A673 (cell line): ENCODE data around the gene PKNOX2. TPM values are rescaled to one million over a fixed set of nuclear protein-coding genes. Genes with fewer than 3 reads are reported as not detected.

ENCODE experiments used
- BruUV-seq: library from RNA; stranded (reverse); fragments of 400-500 nt; replicated peaks from 2 replicates; lab custom pipeline; 2021; lab: Mats Ljungman, UMichigan
- CTCF ChIA-PET: fragments of 300-600 bp; sonication (Branson Sonifier 250); formaldehyde crosslinking; loops from one replicate; lab custom pipeline; 2022; ENCODE audit warnings: antibody characterized with exemption; lab: Charles Lee
- POLR2A ChIA-PET: fragments of 300-600 bp; sonication (Branson Sonifier 250); formaldehyde crosslinking; loops from one replicate; lab custom pipeline; 2022; ENCODE audit warnings: antibody characterized with exemption; ENCODE audit not compliant: low non-redundant PET; lab: Charles Lee
- DNase-seq: peaks from one replicate; pipeline ENCODE4 v3.0.0-alpha.2; 2015; ENCODE audit warnings: low spot score
- H3K27ac ChIP-seq: fragments of 200-600 bp; sonication (generic); 2 replicates; pipeline ENCODE4 v1.5.1; 2016; ENCODE audit warnings: mixed run types, low read depth, mild to moderate bottlenecking, mixed read lengths, antibody characterized with exemption, low read length; ENCODE audit not compliant: poor library complexity, severe bottlenecking
- H3K27me3 ChIP-seq: fragments of 200-600 bp; sonication (generic); replicated peaks from 2 replicates; pipeline ENCODE4 v1.6.1; 2017; ENCODE audit warnings: mixed run types, low read depth, mild to moderate bottlenecking, mixed read lengths, antibody characterized with exemption, low read length; ENCODE audit not compliant: insufficient read depth, poor library complexity
- H3K36me3 ChIP-seq: fragments of 200-600 bp; sonication (generic); 2 replicates; pipeline ENCODE4 v1.6.1; 2016; ENCODE audit warnings: mixed run types, mild to moderate bottlenecking, mixed read lengths, antibody characterized with exemption, low read length; ENCODE audit not compliant: insufficient read depth, poor library complexity, severe bottlenecking
- H3K4me1 ChIP-seq: fragments of 200-600 bp; sonication (generic); 2 replicates; pipeline ENCODE4 v1.6.1; 2017; ENCODE audit warnings: mixed run types, mild to moderate bottlenecking, mixed read lengths, antibody characterized with exemption, low read length; ENCODE audit not compliant: insufficient read depth, poor library complexity, severe bottlenecking
- H3K4me3 ChIP-seq: fragments of 200-600 bp; sonication (generic); 2 replicates; pipeline ENCODE4 v1.5.1; 2016; ENCODE audit warnings: low read depth, mixed run types, mild to moderate bottlenecking, mixed read lengths, low read length; ENCODE audit not compliant: poor library complexity, severe bottlenecking
- H3K9me3 ChIP-seq: fragments of 200-600 bp; sonication (generic); 2 replicates; pipeline ENCODE4 v1.6.1; 2016; ENCODE audit warnings: mixed run types, low read depth, mild to moderate bottlenecking, mixed read lengths, antibody characterized with exemption, low read length; ENCODE audit not compliant: poor library complexity, severe bottlenecking
- CTCF ChIP-seq: fragments of 300-800, 200-600 bp; sonication (generic); conservative IDR thresholded peaks from 2 replicates; pipeline ENCODE4 v1.5.1; 2017; ENCODE audit warnings: low read depth, mild to moderate bottlenecking, antibody characterized with exemption, low read length, moderate library complexity, mixed read lengths
- EZH2 ChIP-seq: fragments of 200-600 bp; sonication (generic); IDR thresholded peaks from 2 replicates; pipeline ENCODE4 v1.6.1; 2017; ENCODE audit warnings: borderline replicate concordance, low read depth, mild to moderate bottlenecking, mixed read lengths, antibody characterized with exemption, low read length; ENCODE audit not compliant: poor library complexity, severe bottlenecking
- intact Hi-C: fragments of 100-400 bp; cut with micrococcal nuclease; formaldehyde crosslinking; loops from one replicate; pipeline ENCODE4 v1.10.0; 2022; ENCODE audit not compliant: unreplicated experiment
- total RNA-seq: library from RNA; stranded (reverse); gene quantifications from 2 replicates; pipeline ENCODE4 v1.2.3, GENCODE V29; 2021

PKNOX2 gene
- total RNA-seq, 1 experiment from 2014 or later, result 1.1 TPM

DNA sequence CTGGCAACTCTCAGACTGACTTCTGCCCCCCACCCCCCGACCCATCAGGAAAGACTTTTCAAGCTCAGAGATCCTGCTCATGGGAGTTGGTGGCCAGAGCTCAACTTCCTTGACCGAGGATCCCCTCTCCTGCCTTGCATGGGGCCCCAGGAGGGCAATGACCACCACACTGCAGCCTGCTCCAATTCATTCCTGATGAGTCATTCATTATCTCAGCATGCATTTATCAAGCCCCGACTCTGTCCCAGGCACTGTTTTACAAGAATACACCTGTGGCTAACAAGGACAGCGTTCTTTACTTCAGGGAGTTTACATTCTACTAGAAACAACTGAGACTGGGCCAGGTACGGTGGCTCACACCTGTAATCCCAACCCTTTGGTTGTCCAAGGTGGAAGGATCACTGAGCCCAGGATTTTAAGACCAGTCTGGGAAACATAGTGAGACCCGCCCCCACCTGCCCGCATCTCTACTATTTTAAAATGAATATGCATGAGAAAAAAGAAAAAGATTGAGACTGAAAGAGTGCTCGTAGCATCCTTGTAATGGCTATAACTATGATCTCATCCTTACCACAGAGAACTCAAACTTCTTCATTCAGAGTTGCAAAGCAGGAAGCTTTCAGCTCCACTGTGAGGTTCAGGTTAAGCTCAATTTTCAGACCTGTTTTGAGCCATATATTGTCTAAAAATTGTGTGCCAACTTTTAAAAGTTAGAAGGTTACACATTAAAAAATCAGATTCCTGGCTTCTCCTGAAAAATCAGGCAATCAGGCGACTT is 271.1 kb downstream of the PKNOX2 start:
- intact Hi-C loops, result no loop called here
- TF ChIP-seq CTCF (no peak), EZH2 (no peak)
- no TSS peak for BruUV-seq
- H3K4me3 ChIP-seq, result no peak overlapping the region
- no peaks in the 10 kb centered on the region for H3K9me3 ChIP-seq
- DNase-seq, result no peak
- no peaks in the 10 kb centered on the region for H3K4me1 ChIP-seq
- POLR2A ChIA-PET, result no interaction called here
- H3K27me3 ChIP-seq, result peaks cover 6% of the 10 kb centered on the region
- no peak overlapping the region for H3K27ac ChIP-seq
- CTCF ChIA-PET, result no interaction called here
- no peaks in the 10 kb centered on the region for H3K36me3 ChIP-seq

DNA sequence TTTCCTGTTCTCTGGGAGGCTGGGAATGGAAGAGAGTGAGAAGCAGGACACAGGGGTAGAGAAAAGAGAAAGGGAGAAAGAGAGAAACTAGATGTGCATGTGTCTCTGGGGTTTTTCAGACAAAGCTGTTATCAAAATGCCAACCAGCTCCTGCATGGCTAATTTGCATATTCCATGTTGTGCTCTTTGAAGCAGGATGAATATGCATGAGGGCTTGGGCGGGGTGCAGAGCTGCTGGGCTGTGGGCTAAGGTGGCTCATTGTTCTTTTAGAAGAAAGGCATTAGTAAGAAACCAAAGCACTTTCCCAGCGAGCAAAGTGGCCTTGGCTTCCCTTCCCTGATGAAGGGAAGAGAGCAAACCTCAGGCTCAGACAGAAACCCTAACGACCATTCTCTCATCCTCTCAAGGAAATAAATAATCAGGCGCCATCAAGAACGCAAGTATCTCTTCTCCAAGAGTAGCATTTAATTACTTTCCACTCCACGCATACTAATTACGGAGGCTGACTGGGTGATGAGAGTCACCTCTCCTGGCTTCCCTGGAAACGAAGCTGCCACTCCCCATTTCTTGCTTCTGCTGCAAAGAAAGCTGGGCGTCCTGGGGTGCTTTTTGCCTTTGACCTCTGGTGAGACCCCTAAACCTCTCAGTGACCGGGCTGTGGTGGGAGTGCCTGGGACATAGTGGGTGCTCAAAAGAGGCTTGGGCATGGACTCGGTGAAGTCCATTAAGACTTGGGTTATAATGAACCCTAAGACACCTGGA is 277.3 kb downstream of the PKNOX2 start:
- intact Hi-C loops, result no loop called here
- CTCF ChIA-PET, result no interaction called here
- no peaks in the 10 kb centered on the region for H3K9me3 ChIP-seq
- peak; percentile 17 for DNase-seq
- H3K27ac ChIP-seq, result no peak overlapping the region
- H3K4me1 ChIP-seq, result no peaks in the 10 kb centered on the region
- TF ChIP-seq EZH2 (no peak), CTCF (no peak)
- H3K36me3 ChIP-seq, result no peaks in the 10 kb centered on the region
- no TSS peak for BruUV-seq
- POLR2A ChIA-PET, result no interaction called here
- H3K4me3 ChIP-seq, result no peak overlapping the region
- peaks cover 18% of the 10 kb centered on the region for H3K27me3 ChIP-seq

GRCh38 chr11:125442946-125443345 is 278.4 kb downstream of the PKNOX2 start:
- CTCF ChIA-PET, result no interaction called here
- DNase-seq, result no peak
- BruUV-seq, result no TSS peak
- H3K9me3 ChIP-seq, result no peaks in the 10 kb centered on the region
- no peak overlapping the region for H3K4me3 ChIP-seq
- no peaks in the 10 kb centered on the region for H3K36me3 ChIP-seq
- intact Hi-C loops, result no loop called here
- no peak for TF ChIP-seq CTCF
- TF ChIP-seq EZH2, result no peak
- POLR2A ChIA-PET, result no interaction called here
- peaks cover 18% of the 10 kb centered on the region for H3K27me3 ChIP-seq
- H3K4me1 ChIP-seq, result no peaks in the 10 kb centered on the region
- H3K27ac ChIP-seq, result no peak overlapping the region
